ENCODE results near the gene ASPN. TPM values are rescaled to one million over a fixed set of nuclear protein-coding genes. Genes with fewer than 3 reads are reported as not detected.

ASPN gene
- total and polyA plus RNA-seq, 10 of the 15 experiments (the other 5 are each of a cell fraction or from before 2014, with no cell fraction given) = 0.03 to 0.47 (median 0.42) TPM; not detected in 7

DNA sequence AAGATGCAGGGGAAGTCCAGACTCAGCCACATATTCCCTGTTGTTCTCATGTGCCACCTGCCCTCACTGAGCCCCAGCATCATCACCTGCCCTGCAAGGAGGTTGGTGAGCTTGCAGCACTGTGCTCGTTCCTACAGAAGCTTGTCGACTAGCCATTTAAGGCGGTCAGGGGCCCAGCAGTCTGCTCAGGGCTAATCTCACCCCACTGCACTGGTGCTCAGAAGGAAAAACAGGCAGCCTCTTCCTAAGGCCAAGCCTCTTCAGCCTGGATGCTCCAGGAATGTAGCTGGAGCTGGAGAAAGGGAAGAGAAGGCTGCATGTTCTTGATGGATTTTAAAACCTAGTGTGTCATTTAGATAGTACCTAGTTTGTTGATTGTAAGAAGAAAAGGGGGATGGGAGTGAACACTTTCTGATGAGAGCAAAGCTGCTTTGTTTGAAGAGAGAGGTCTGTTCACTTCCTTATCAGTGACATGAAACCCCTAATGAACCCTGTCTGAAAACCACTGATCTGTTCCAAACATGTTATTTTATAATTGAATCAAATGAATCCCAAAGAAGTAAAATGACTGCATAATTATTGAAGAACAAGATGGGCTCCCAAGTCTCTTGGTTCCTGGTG is 10.6 kb upstream of the ASPN start:
- H3K9ac ChIP-seq (ENCODE audit: control insufficient read depth, insufficient read depth, low read length) = no peak overlapping the region
- no peaks in the 10 kb centered on the region for H4K20me1 ChIP-seq (ENCODE audit: control insufficient read depth, insufficient read depth)

More for the DNA sequence above, 10.6 kb upstream of the ASPN start:
- no peaks in the 10 kb centered on the region; a peak in 1 of 4 replicates for H3K36me3 ChIP-seq (ENCODE audit: control insufficient read depth in 2 of 2, insufficient read depth in 2 of 2, low read length in 1 of 2)
- no peak overlapping the region for H3K27ac ChIP-seq (ENCODE audit: control insufficient read depth, insufficient read depth)
- H3K4me1 ChIP-seq (ENCODE audit: control insufficient read depth, insufficient read depth, low read length) = no peaks in the 10 kb centered on the region
- no peak overlapping the region for H3K4me2 ChIP-seq (ENCODE audit: control insufficient read depth, insufficient read depth)
- H3K4me3 ChIP-seq = no peak overlapping the region
- POLR2A ChIA-PET = no interaction called here
- H3K79me2 ChIP-seq (ENCODE audit: control insufficient read depth, insufficient read depth, low read length) = no peaks in the 10 kb centered on the region
- no peak for ATAC-seq
- H3K9me3 ChIP-seq (replicated peaks; ENCODE audit: control insufficient read depth, insufficient read depth, low read length) = no peaks in the 10 kb centered on the region
- RAD21 ChIA-PET (ENCODE audit: unreplicated experiment) = no interaction called here
- TF ChIP-seq NR2C2 (IDR thresholded peaks at IDR 0.05; ENCODE audit: borderline replicate concordance, control insufficient read depth, insufficient read length, low read depth) (no peak), ZNF592 (IDR thresholded peaks at IDR 0.05) (no peak), SMAD5 (IDR thresholded peaks at IDR 0.05; ENCODE audit: low read depth) (no peak), ZNF687 (IDR thresholded peaks at IDR 0.05) (no peak), ASH2L (IDR thresholded peaks at IDR 0.05; ENCODE audit: borderline replicate concordance, low read depth) (no peak), ZBED1 (IDR thresholded peaks at IDR 0.05; ENCODE audit: borderline replicate concordance) (no peak), POLR2AphosphoS2 (IDR thresholded peaks at IDR 0.05; ENCODE audit: low read depth, low read length) (no peak), ZZZ3 (IDR thresholded peaks at IDR 0.05; ENCODE audit: control insufficient read depth, insufficient read length, low read depth) (no peak), NFYB (IDR thresholded peaks at IDR 0.05; ENCODE audit: insufficient read depth, low read depth, low read length) (no peak), SMARCA5 (IDR thresholded peaks at IDR 0.05) (no peak), EP300 (IDR thresholded peaks at IDR 0.05; ENCODE audit: borderline replicate concordance in 1 of 2, control insufficient read depth in 1 of 2, low read depth in 2 of 2, low read length in 2 of 2) (no peak)
- TF ChIP-seq, protein P1, sequence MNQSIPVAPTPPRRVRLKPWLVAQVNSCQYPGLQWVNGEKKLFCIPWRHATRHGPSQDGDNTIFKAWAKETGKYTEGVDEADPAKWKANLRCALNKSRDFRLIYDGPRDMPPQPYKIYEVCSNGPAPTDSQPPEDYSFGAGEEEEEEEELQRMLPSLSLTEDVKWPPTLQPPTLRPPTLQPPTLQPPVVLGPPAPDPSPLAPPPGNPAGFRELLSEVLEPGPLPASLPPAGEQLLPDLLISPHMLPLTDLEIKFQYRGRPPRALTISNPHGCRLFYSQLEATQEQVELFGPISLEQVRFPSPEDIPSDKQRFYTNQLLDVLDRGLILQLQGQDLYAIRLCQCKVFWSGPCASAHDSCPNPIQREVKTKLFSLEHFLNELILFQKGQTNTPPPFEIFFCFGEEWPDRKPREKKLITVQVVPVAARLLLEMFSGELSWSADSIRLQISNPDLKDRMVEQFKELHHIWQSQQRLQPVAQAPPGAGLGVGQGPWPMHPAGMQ (IDR thresholded peaks at IDR 0.05; ENCODE audit: borderline replicate concordance) = no peak
- intact Hi-C loops (cut with micrococcal nuclease; ENCODE audit: unreplicated experiment) (no loop called here), in situ Hi-C loops (cut with MboI) (no loop called here)
- BruUV-seq (replicated peaks) = no TSS peak
- no peaks in the 10 kb centered on the region for H3K27me3 ChIP-seq (replicated peaks in 1 of 2; ENCODE audit: control insufficient read depth in 2 of 2, insufficient read depth in 2 of 2, low read length in 1 of 2)
- FAIRE-seq = no peak
- no peak overlapping the region for H2AFZ ChIP-seq (ENCODE audit: control insufficient read depth, low read depth, low read length)
- CTCF ChIA-PET = interaction anchor here (0.5 to 1.3 kb wide), 2 partner anchors 11 to 302 kb away, joined by 3 to 5 read pairs; no protein-coding TSS in a partner anchor
- SMC1A ChIA-PET (ENCODE audit: uncharacterized antibody, unreplicated experiment) = no interaction called here
- WGBS (ENCODE audit: insufficient coverage, insufficient replicate concordance, low lambda C conversion rate, missing lambda C conversion rate) = 95% methylated on average over 3 of the region's 3 CpGs
- no peak for DNase-seq (ENCODE audit: low read depth, low spot score)

Data from GM12878 (cell line).